Measurements from ENCODE around the gene FAM240A. TPM values are rescaled to one million over a fixed set of nuclear protein-coding genes. Genes with fewer than 3 reads are reported as not detected.

FAM240A gene
- total and polyA plus RNA-seq, 2 donors (not counting 1 experiment from before 2014, with no cell fraction given) = not detected

GRCh38 chr3:46655271-46655670 is 42.9 kb downstream of the FAM240A start:
- no peak overlapping the region for H3K27ac Mint-ChIP-seq
- peaks cover 0 to 5% (median 4%) of the 10 kb centered on the region in 3 donors for H3K9me3 ChIP-seq (ENCODE audit: control extremely low read depth in 1 of 3, control insufficient read depth in 2 of 3, insufficient read depth in 1 of 3, low read length in 2 of 3)
- H3K9ac ChIP-seq (ENCODE audit: low read length) = no peak overlapping the region
- no peak for TF ChIP-seq CTCF (IDR thresholded peaks at IDR 0.05)
- WGBS (ENCODE audit: insufficient coverage) = 65% methylated on average over 4 of the region's 6 CpGs
- DNase-seq = no peak
- peaks cover 11% of the 10 kb centered on the region for H3K9me3 Mint-ChIP-seq (ENCODE audit: insufficient read depth)
- peaks cover 0 to 3% (median 0%) of the 10 kb centered on the region in 4 experiments for H3K27me3 ChIP-seq (replicated peaks in 1 of 4; ENCODE audit: control extremely low read depth in 1 of 4, control insufficient read depth in 3 of 4, insufficient read depth in 4 of 4, low read length in 3 of 4)
- no peaks in the 10 kb centered on the region for H3K79me2 ChIP-seq (ENCODE audit: control insufficient read depth, insufficient read depth, low read length)
- no peaks in the 10 kb centered on the region for H3K36me3 ChIP-seq (replicated peaks in 1 of 2; ENCODE audit: control extremely low read depth in 1 of 2, control insufficient read depth in 1 of 2, extremely low read depth in 1 of 2, insufficient read depth in 2 of 2, low read length in 1 of 2)
- H3K27me3 Mint-ChIP-seq = peaks cover 24% of the 10 kb centered on the region
- H3K27ac ChIP-seq (ENCODE audit: low read length in 2 of 2) = no peak overlapping the region
- H4K20me1 ChIP-seq (ENCODE audit: control insufficient read depth, insufficient read depth, low read length, poor library complexity, severe bottlenecking) = no peaks in the 10 kb centered on the region
- no peaks in the 10 kb centered on the region for H3K4me1 ChIP-seq (ENCODE audit: control insufficient read depth in 2 of 2, insufficient read depth in 2 of 2, low read length in 2 of 2)
- H3K4me2 ChIP-seq (replicated peaks; ENCODE audit: low read depth, low read length, poor library complexity, severe bottlenecking) = no peak overlapping the region
- no peak for ATAC-seq (ENCODE audit: low read depth)
- no peak overlapping the region for H3K4me3 Mint-ChIP-seq
- intact Hi-C loops (cut with micrococcal nuclease) = no loop called here
- H3K4me3 ChIP-seq (ENCODE audit: control extremely low read depth in 1 of 5, extremely low read depth in 1 of 5, insufficient read depth in 1 of 5, low read depth in 2 of 5, low read length in 4 of 5) = no peak overlapping the region
- POLR2A ChIA-PET = no interaction called here
- no peak overlapping the region for H2AFZ ChIP-seq (ENCODE audit: insufficient read depth, low read depth, low read length, poor library complexity, severe bottlenecking)
- CTCF ChIA-PET = no interaction called here
- peaks cover 10% of the 10 kb centered on the region for H3K4me1 Mint-ChIP-seq

GRCh38 chr3:46656778-46657556 is 44.6 kb downstream of the FAM240A start:
- Histone ChIP-seq H3K4me1 (ENCODE audit: control insufficient read depth in 2 of 2, insufficient read depth in 2 of 2, low read length in 2 of 2) (peaks cover 0 to 4% of the 10 kb centered on the region in 2 donors), H2AFZ (ENCODE audit: insufficient read depth, low read depth, low read length, poor library complexity, severe bottlenecking) (no peak overlapping the region), H3K79me2 (ENCODE audit: control insufficient read depth, insufficient read depth, low read length) (no peaks in the 10 kb centered on the region), H3K4me3 (ENCODE audit: control extremely low read depth in 1 of 5, extremely low read depth in 1 of 5, insufficient read depth in 1 of 5, low read depth in 2 of 5, low read length in 4 of 5) (no peak overlapping the region), H3K4me2 (replicated peaks; ENCODE audit: low read depth, low read length, poor library complexity, severe bottlenecking) (no peak overlapping the region), H3K27me3 (replicated peaks in 1 of 4; ENCODE audit: control extremely low read depth in 1 of 4, control insufficient read depth in 3 of 4, insufficient read depth in 4 of 4, low read length in 3 of 4) (peaks cover 0 to 4% (median 1%) of the 10 kb centered on the region in 4 experiments), H3K9ac (ENCODE audit: low read length) (no peak overlapping the region), H3K9me3 (ENCODE audit: control extremely low read depth in 1 of 3, control insufficient read depth in 2 of 3, insufficient read depth in 1 of 3, low read length in 2 of 3) (peaks cover 0 to 5% (median 4%) of the 10 kb centered on the region in 3 donors), H4K20me1 (ENCODE audit: control insufficient read depth, insufficient read depth, low read length, poor library complexity, severe bottlenecking) (no peaks in the 10 kb centered on the region), H3K27ac (ENCODE audit: low read length in 2 of 2) (no peak overlapping the region), H3K36me3 (replicated peaks in 1 of 2; ENCODE audit: control extremely low read depth in 1 of 2, control insufficient read depth in 1 of 2, extremely low read depth in 1 of 2, insufficient read depth in 2 of 2, low read length in 1 of 2) (no peaks in the 10 kb centered on the region)
- no peak for ATAC-seq (ENCODE audit: low read depth)
- DNase-seq = no peak
- peaks cover 19% of the 10 kb centered on the region for H3K27me3 Mint-ChIP-seq
- TF ChIP-seq CTCF (IDR thresholded peaks at IDR 0.05) = no peak
- no peak for TF ChIP-seq EZH2 (IDR thresholded peaks at IDR 0.05; ENCODE audit: borderline replicate concordance, insufficient read depth, low read depth, low read length, poor library complexity, severe bottlenecking)
- ChIA-PET CTCF (no interaction called here), POLR2A (no interaction called here)
- 98% methylated on average over 7 of the region's 9 CpGs for WGBS (ENCODE audit: insufficient coverage)
- H3K4me1 Mint-ChIP-seq = peaks cover 19% of the 10 kb centered on the region
- H3K9me3 Mint-ChIP-seq (ENCODE audit: insufficient read depth) = peaks cover 6% of the 10 kb centered on the region
- no peak overlapping the region for H3K4me3 Mint-ChIP-seq
- intact Hi-C loops (cut with micrococcal nuclease) = no loop called here
- no peak overlapping the region for H3K27ac Mint-ChIP-seq

Measured in B cell (primary cell).